K562 (cell line): ENCODE data around the gene CFAP221. TPM values are rescaled to one million over a fixed set of nuclear protein-coding genes. Genes with fewer than 3 reads are reported as not detected.

Source experiments
- FOXJ3 ChIP-seq: sonication (generic); formaldehyde crosslinking; IDR thresholded peaks from 2 replicates; pipeline ENCODE4 v1.4.0; 2020; ENCODE audit warnings: mild to moderate bottlenecking, missing genetic modification reagents
- HSF4 ChIP-seq: fragments of 250-450 bp; sonication (Bioruptor Pico); IDR thresholded peaks from 2 replicates; pipeline ENCODE4 v2.1.2; 2022; ENCODE audit warnings: mild to moderate bottlenecking, moderate library complexity, borderline replicate concordance
- KAT7 ChIP-seq: sonication (generic); formaldehyde crosslinking; IDR thresholded peaks from 2 replicates; pipeline ENCODE4 v1.8.0; 2022; ENCODE audit warnings: missing genetic modification reagents, mild to moderate bottlenecking, borderline replicate concordance
- MAFG ChIP-seq: fragments of 450-650 bp; conservative IDR thresholded peaks from 2 replicates; pipeline ENCODE4 v1.6.1; 2016; ENCODE audit warnings: missing genetic modification characterization, missing compliant biosample characterization
- RNF219 ChIP-seq: fragments of 250-450 bp; sonication (Bioruptor Pico); IDR thresholded peaks from 2 replicates; pipeline ENCODE4 v1.5.0; 2022; ENCODE audit warnings: mild to moderate bottlenecking
- SLC30A9 ChIP-seq: fragments of 250-450 bp; sonication (Bioruptor Pico); IDR thresholded peaks from 2 replicates; pipeline ENCODE4 v1.8.0; 2022; ENCODE audit warnings: mild to moderate bottlenecking, moderate library complexity
- SOX6 ChIP-seq: fragments of 450-650 bp; IDR thresholded peaks from 2 replicates; pipeline ENCODE4 v1.6.1; 2014; ENCODE audit warnings: mild to moderate bottlenecking
- TARDBP ChIP-seq: fragments of 450-650 bp; IDR thresholded peaks from 2 replicates; pipeline ENCODE4 v1.6.1; 2016
- TCF15 ChIP-seq: fragments of 250-450 bp; sonication (Bioruptor Pico); IDR thresholded peaks from 2 replicates; pipeline ENCODE4 v1.8.0; 2022; ENCODE audit warnings: moderate library complexity, mild to moderate bottlenecking, inconsistent platforms
- XRCC4 ChIP-seq: IDR thresholded peaks from one replicate; pipeline ENCODE4 v1.6.1; 2011; ENCODE audit not compliant: insufficient read depth, insufficient read length; ENCODE audit errors: extremely low read depth
- ZNF23 ChIP-seq: fragments of 250-450 bp; sonication (Bioruptor Pico); IDR thresholded peaks from 2 replicates; pipeline ENCODE4 v1.4.0; 2020; ENCODE audit warnings: mild to moderate bottlenecking
- ZNF512 ChIP-seq: IDR thresholded peaks from 2 replicates; pipeline ENCODE4 v1.6.1; 2016; ENCODE audit warnings: missing genetic modification characterization, missing compliant biosample characterization
- ZNF644 ChIP-seq: fragments of 200-800 bp; sonication (Bioruptor generic); IDR thresholded peaks from 2 replicates; pipeline ENCODE4 v1.6.1; 2016; ENCODE audit warnings: low read depth, missing genetic modification characterization, missing compliant biosample characterization
- ZNF77 ChIP-seq: fragments of 250-450 bp; sonication (Bioruptor Pico); IDR thresholded peaks from 2 replicates; pipeline ENCODE4 v1.5.0; 2020
- polyA plus RNA-seq, 8 experiments: library from polyadenylated mRNA; depleted of rRNA in 4 of 8; stranded (reverse) in 5 of 8; unstranded in 3 of 8; fragments of >200 nt; fragmentation: Nextera tagmentation in 2 of 8; fragmentation: Illumina TruSeq in 1 of 8; extraction: Ambion mirVana in 2 of 8; extraction: Trizol in 1 of 8; gene quantifications; 2 replicates each; pipeline versions ENCODE4 v1.2.1 to v1.2.3, GENCODE V29; 2011 to 2014; ENCODE audit warnings: inconsistent platforms in 1 of 8, missing spikeins in 1 of 8
- total RNA-seq, 7 experiments: library from RNA; depleted of rRNA in 6 of 7; stranded (reverse); fragments of >200 nt in 6 of 7; fragmentation: Illumina TruSeq in 2 of 7; extraction: Trizol in 2 of 7; gene quantifications; 2 replicates each; pipeline versions ENCODE4 v1.2.1 to v1.2.3, GENCODE V29; 2011 to 2021; ENCODE audit warnings: low replicate concordance in 1 of 7
- TF ChIP-seq, protein P1 (sequence below): fragments of 250-450 bp; sonication (Bioruptor Pico); IDR thresholded peaks from 2 replicates; pipeline ENCODE4 v1.4.0; 2020; ENCODE audit warnings: mild to moderate bottlenecking, moderate library complexity
- TF ChIP-seq, protein P2 (sequence below): sonication (generic); formaldehyde crosslinking; IDR thresholded peaks from 2 replicates; pipeline ENCODE4 v1.8.0; 2023; ENCODE audit warnings: mild to moderate bottlenecking, missing genetic modification reagents
- TF ChIP-seq, protein P3 (sequence below): fragments of 450-650 bp; conservative IDR thresholded peaks from 2 replicates; pipeline ENCODE4 v1.6.1; 2016; ENCODE audit warnings: missing genetic modification characterization, low read depth, mild to moderate bottlenecking, control low read depth, missing compliant biosample characterization
- TF ChIP-seq, protein P4 (sequence below): sonication (generic); formaldehyde crosslinking; IDR thresholded peaks from 2 replicates; pipeline ENCODE4 v1.5.0; 2020; ENCODE audit warnings: missing genetic modification reagents

Gene CFAP221
- total and polyA plus RNA-seq, 9 of the 15 experiments (the other 6 are each of a cell fraction or from before 2014, with no cell fraction given): 0.09 to 1.4 (median 0.65) TPM

- TF ChIP-seq ZNF77 (CRISPR knock-in tag) (no peak), FOXJ3 (no peak), ZNF23 (CRISPR knock-in tag) (no peak), RNF219 (CRISPR knock-in tag) (no peak), ZNF512 (tag) (no peak), SOX6 (no peak), HSF4 (no peak), TARDBP (no peak), KAT7 (no peak), XRCC4 (no peak), ZNF644 (tag) (no peak), MAFG (tag) (no peak), TCF15 (CRISPR knock-in tag) (no peak), SLC30A9 (no peak)
- TF ChIP-seq, protein P1, sequence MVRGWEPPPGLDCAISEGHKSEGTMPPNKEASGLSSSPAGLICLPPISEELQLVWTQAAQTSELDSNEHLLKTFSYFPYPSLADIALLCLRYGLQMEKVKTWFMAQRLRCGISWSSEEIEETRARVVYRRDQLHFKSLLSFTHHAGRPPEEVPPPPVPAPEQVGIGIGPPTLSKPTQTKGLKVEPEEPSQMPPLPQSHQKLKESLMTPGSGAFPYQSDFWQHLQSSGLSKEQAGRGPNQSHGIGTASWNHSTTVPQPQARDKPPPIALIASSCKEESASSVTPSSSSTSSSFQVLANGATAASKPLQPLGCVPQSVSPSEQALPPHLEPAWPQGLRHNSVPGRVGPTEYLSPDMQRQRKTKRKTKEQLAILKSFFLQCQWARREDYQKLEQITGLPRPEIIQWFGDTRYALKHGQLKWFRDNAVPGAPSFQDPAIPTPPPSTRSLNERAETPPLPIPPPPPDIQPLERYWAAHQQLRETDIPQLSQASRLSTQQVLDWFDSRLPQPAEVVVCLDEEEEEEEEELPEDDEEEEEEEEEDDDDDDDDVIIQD: no peak
- TF ChIP-seq, protein P2, sequence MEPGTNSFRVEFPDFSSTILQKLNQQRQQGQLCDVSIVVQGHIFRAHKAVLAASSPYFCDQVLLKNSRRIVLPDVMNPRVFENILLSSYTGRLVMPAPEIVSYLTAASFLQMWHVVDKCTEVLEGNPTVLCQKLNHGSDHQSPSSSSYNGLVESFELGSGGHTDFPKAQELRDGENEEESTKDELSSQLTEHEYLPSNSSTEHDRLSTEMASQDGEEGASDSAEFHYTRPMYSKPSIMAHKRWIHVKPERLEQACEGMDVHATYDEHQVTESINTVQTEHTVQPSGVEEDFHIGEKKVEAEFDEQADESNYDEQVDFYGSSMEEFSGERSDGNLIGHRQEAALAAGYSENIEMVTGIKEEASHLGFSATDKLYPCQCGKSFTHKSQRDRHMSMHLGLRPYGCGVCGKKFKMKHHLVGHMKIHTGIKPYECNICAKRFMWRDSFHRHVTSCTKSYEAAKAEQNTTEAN (CRISPR knock-in tag): no peak
- TF ChIP-seq, protein P3, sequence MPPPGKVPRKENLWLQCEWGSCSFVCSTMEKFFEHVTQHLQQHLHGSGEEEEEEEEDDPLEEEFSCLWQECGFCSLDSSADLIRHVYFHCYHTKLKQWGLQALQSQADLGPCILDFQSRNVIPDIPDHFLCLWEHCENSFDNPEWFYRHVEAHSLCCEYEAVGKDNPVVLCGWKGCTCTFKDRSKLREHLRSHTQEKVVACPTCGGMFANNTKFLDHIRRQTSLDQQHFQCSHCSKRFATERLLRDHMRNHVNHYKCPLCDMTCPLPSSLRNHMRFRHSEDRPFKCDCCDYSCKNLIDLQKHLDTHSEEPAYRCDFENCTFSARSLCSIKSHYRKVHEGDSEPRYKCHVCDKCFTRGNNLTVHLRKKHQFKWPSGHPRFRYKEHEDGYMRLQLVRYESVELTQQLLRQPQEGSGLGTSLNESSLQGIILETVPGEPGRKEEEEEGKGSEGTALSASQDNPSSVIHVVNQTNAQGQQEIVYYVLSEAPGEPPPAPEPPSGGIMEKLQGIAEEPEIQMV (tag): no peak
- TF ChIP-seq, protein P4, sequence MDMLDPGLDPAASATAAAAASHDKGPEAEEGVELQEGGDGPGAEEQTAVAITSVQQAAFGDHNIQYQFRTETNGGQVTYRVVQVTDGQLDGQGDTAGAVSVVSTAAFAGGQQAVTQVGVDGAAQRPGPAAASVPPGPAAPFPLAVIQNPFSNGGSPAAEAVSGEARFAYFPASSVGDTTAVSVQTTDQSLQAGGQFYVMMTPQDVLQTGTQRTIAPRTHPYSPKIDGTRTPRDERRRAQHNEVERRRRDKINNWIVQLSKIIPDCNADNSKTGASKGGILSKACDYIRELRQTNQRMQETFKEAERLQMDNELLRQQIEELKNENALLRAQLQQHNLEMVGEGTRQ (CRISPR knock-in tag): no peak
These were observed at the start of gene CFAP221 (continued) for GRCh38 chr2:119544075-119544938.
